Stimulated activated CD8-positive, alpha-beta memory T cell treated with anti-CD3 and anti-CD28 coated beads, Interleukin-15, amount 100 ng/mL, for 1 hour (primary cell): ENCODE results near the gene HEMK1.

ENCODE experiments used
- DNase-seq: peaks from one replicate; pipeline ENCODE4 v3.0.0-alpha.2; 2020; ENCODE audit warnings: low read depth

Gene HEMK1, protein sequence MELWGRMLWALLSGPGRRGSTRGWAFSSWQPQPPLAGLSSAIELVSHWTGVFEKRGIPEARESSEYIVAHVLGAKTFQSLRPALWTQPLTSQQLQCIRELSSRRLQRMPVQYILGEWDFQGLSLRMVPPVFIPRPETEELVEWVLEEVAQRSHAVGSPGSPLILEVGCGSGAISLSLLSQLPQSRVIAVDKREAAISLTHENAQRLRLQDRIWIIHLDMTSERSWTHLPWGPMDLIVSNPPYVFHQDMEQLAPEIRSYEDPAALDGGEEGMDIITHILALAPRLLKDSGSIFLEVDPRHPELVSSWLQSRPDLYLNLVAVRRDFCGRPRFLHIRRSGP

GRCh38 chr3:50568947-50569749 is at the start of gene HEMK1:
TSS of gene HEMK1 (plus strand) at chr3:50569522. CDS start at chr3:50571105, 1,583 bp downstream.
- DNase-seq, result peak; percentile 90

DNA sequence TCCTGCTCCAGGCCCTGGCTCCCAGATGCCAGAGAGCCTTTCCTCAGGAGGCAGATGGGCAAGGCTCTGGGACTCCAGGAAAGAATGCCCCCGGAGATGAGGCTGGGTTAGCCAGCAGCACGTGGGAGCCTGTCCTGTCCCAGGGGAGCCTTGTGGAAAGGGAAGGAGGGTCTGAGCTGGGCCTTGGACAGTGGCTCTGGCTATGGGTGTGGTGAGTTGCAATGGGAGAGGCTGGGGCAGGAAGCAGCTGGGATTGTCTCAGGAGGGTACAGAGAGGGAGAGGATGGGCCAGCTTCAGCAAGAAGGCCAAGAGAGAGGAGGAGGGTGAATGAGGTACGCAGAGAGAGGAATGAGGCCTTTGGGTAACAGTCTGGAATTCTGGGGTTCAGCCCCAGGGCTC is 48.5 kb upstream of the HEMK1 start:
- no peak for DNase-seq

GRCh38 chr3:50521572-50521971 is 47.8 kb upstream of the HEMK1 start:
- DNase-seq, result no peak

GRCh38 chr3:50523279-50523811 is 46.0 kb upstream of the HEMK1 start:
- no peak for DNase-seq

DNA sequence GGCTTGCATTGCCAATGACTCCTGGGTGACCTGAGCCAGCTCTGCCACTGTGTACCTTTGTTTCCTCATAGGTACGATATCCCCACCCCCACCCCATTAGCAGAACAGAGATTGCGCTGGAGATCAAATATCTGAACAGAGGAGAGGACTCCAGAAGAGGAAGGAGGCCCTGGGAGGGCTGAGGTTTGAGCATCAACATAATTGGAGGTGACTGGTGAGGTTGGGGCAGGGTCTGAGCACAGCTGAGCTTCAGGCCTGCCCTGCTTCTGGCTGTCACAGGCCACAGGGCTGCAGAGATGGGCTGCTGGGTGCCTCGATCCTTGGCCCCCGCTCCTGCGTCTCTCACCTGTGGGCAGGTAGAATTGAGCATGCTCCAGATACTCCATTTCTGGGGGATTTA is 44.6 kb upstream of the HEMK1 start:
- no peak for DNase-seq

DNA sequence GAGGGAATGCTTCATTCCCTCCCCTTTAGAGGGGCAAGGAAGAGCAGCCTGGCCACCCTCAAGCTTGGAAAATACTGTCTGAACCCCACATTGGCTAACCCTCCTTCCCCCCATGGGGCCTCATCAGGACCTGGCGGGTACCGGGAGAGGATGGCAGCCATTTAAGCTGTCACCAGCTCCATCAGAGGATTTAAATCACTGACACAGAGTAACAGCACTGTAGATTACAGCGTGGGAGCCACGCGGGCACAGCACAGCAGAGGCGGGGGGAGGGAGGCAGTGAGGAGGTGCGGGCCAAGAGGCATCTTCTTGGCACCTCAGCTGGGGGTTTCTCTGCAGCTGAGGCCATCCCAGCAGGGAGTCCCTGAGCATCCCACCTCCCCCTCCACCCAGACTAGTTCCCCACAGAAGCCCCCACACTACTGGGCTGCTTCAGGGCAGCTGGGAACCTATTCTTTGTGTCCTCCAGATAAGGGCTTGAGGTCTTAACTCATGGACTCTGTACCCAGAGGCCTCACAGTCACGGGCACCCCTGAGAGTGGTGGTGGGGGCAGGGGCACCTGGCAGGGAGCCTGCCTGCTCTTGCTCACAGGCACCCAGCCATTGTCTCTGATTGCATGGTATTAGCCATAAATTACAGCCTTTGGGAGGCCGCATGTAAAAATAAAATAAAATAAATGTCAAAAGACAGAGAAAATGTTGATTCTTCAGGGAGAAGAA is 44.0 kb upstream of the HEMK1 start:
- DNase-seq, result no peak

GRCh38 chr3:50525987-50526386 is 43.3 kb upstream of the HEMK1 start:
- DNase-seq, result peak; percentile 11

DNA sequence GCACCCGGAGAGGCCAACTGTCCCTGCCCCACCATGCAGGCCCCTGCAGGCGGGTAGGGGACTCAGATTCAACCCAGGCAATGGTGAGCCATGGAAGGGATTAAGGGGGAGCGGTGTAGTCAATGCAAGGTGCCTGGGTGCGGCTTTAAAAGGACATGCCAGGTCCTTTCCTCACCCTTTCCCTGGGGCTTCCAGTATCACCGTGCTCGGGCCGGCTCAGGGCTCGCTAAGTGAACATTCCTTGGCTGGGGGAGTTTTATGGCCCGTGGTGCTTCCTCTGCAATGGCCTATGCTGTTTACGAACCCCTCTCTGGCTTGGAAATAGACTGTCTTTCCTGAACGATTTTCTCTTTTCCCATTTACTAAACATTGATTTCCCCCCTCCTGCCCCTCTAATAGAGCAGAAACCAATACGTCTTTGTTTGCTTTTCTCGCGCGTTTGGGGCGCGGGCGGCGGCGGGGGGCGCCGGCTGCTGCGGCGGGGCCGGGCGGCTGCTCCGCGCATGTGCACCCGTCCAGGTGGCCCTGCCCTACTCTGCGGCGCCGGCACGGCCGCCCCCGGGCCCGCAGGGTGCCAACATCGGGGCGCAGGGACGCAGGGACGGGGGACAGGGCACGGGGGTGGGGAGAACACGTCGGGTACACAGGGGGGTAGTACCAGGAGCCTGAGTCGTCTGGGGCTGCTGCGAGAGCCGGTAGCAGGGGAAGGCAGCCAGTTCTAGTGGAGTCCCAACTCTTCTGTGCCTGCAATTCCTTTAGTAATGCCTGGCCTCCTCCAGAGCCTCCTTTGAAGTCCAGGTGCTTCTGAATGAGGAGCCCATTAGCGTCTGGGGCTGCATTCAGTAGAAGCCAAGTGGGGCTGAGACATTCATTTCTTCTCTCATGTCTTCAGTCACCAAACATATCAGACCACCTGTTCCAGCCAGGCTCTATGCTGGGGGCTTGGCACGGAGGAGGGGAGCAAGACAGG is 39.0 kb upstream of the HEMK1 start:
- no peak for DNase-seq

- no peak for DNase-seq
These were observed 38.1 kb upstream of the HEMK1 start for GRCh38 chr3:50531201-50531600.

GRCh38 chr3:50532062-50532705 is 37.1 kb upstream of the HEMK1 start:
- no peak for DNase-seq

- DNase-seq, result no peak
These were observed 36.0 kb upstream of the HEMK1 start for GRCh38 chr3:50533316-50533715.

GRCh38 chr3:50533807-50534461 is 35.4 kb upstream of the HEMK1 start:
- DNase-seq, result no peak

DNA sequence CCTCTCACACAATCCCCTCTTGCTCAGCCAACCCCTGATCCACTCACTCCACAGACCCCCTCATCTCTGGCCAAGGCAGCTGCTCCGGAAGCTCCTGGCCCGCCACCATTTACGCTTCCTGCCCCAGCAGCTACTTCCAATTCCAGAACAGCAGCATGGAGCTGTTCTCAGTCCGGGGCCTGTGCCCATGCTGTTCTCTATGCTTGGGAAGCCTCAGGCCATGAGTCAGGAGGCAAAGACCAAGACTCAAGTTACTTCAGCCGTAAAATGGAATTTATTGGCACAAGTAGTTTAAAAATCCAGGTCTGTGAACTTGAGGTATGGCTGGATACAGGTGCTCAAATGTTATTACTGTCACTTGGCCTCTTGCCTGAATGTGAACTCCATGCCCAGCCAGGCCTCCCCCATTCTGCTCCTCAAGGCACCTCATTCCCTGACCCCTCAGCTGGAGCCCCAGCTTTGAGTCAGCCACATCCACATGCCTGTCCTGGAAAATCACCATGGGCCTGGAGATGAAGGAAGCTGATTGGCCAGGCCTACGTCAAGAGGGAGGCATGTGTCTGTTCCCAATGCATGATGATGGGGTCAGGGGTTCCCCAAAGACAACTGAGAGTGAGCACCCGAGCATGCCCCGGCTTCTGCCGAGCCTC is 34.5 kb upstream of the HEMK1 start:
- DNase-seq, result no peak

DNA sequence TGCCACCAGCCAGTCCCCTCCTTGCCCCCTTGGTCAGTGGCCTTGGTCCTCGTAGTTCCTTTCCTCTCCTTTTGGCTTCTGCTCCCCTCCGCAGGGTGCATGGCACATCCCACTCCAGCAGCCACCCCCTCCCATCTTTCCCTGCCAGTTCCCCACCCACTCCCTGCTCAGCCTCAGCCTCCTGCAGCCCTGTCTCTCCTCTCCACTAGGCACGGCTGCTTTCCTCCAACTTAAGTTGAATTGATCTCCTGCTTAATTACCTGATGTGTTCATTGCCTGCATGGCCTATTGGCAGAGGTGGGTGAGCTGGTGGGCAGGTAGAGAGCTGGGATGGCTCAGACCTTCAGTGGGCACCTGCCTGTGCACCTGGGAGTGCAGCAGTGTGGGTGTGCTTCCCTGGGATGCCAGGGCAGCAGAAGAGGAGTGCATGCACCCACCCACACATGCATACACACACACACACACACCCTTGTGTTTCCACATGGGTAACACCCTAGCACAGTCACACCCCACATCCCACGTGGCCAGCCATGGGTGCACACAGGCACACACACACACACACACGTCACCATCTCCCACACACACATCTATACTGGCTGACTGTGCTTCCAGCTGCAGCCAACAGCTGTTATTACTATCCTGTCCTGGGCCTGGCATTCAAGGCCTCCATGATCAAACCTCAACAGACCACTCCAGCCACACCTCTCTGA is 32.7 kb upstream of the HEMK1 start:
- DNase-seq, result no peak

DNA sequence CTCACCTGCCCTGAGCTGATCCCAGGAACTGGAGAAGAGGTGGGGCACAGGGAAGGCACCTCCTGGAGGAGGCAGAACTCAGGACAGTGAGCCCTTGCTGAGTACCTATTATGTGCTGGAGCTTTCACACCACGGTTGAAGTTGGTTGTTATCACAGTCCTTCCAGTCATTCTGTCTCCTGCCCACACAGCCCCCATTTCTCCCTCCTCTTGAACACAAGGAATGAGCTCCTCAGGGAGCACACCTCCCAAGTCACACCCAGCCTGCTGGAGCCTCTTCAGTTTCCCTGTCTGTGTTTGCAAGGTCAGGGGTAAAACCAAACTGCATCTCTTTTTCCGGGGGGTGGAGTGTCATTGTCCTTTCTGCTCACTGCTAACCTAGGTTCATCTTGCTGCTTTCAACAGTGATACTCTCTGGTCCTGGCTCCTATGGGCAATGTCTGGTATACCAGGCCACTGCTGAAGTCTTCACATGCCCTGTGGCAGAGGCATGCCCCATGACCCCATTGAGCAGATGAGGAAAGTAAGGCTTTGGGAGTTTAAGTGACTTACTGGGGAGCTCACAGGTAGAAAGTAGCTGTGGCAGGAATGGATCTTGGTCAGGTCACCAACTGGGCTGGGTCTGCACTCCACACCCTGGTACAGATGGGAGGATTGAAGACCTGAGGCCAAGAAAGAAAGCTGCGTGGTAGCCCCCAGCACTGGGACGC is 31.7 kb upstream of the HEMK1 start:
- no peak for DNase-seq

GRCh38 chr3:50539356-50540286 is 29.7 kb upstream of the HEMK1 start:
- no peak for DNase-seq
